ENCODE measurements around the gene TPSD1. TPM values are rescaled to one million over a fixed set of nuclear protein-coding genes. Genes with fewer than 3 reads are reported as not detected.
"Not testable (repeated sequence)": the region's sequence is repeated elsewhere in the genome, so short reads cannot be mapped to it uniquely, and the experiment has no call there.

The TPSD1 gene
- total RNA-seq = not detected in 2 replicates
- not detected for polyA plus RNA-seq (2012)

- DNase-seq (ENCODE audit: low read depth) = not testable (repeated sequence)
Measured at GRCh38 chr16:1255276-1256122, at the start of gene TPSD1. Gene TPSD1, plus strand, starts transcription at chr16:1256069. Its CDS starts 212 bp downstream, at chr16:1256281.

- no peak for DNase-seq (ENCODE audit: low read depth)
Measured at GRCh38 chr16:1206326-1206725, 49.5 kb upstream of the TPSD1 start.

DNA sequence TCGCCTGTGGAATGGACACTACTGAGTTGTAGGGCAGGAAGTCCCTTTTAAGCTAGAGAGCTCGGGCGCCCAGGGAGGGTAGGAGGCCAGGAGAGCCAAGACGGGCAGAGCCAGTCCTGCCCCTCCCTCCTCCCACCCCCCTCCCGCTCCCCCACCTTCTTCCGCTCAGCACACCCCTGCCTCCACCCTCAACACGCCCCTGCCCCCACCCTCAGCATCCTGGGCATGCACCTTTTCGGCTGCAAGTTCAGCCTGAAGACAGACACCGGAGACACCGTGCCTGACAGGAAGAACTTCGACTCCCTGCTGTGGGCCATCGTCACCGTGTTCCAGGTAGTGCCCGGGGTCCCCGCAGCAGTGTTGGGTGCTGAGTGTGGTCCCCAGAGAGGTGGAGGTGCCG, 49.1 kb upstream of the TPSD1 start:
- DNase-seq (ENCODE audit: low read depth) = no peak

DNA sequence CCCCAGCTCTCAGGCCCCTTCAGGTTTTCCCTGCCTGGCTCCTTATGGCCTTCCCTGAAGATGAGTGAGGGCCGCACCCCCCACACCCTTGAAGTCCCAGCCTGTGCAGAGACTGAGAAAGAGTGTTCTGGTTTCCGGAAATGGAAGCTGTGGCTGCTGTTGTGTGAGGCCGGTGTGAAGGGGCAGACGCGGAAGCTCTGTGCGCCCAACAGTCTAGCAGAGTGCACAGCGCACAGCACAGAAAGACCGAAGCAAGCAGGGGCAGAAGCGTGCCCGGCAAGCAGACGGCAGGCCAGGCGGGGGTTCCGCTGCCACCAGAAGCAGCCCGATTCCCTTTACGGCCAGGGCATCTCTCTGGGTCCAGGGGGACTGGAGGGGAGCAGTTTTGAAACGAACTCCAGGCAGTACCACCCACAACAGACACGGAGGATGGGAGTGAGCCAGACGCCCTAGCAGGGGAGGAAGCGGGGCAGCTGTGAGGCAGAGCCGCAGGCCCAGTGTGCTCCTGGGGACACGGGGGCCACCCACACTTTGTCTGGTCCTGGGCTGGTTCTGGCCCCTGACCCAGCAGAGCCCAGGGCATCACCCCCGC, 47.5 kb upstream of the TPSD1 start:
- no peak for DNase-seq (ENCODE audit: low read depth)

DNA sequence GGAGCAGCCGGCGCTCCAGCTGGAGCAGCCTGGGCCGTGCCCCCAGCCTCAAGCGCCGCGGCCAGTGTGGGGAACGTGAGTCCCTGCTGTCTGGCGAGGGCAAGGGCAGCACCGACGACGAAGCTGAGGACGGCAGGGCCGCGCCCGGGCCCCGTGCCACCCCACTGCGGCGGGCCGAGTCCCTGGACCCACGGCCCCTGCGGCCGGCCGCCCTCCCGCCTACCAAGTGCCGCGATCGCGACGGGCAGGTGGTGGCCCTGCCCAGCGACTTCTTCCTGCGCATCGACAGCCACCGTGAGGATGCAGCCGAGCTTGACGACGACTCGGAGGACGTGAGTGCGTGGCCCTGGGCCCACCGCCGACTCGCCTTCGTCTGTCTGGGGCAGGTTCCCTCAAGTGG, 46.8 kb upstream of the TPSD1 start:
- DNase-seq (ENCODE audit: low read depth) = no peak

- no peak for DNase-seq (ENCODE audit: low read depth)
Measured at GRCh38 chr16:1210461-1210860, 45.4 kb upstream of the TPSD1 start.

GRCh38 chr16:1211451-1212268, 44.2 kb upstream of the TPSD1 start:
- DNase-seq (ENCODE audit: low read depth) = no peak

DNA sequence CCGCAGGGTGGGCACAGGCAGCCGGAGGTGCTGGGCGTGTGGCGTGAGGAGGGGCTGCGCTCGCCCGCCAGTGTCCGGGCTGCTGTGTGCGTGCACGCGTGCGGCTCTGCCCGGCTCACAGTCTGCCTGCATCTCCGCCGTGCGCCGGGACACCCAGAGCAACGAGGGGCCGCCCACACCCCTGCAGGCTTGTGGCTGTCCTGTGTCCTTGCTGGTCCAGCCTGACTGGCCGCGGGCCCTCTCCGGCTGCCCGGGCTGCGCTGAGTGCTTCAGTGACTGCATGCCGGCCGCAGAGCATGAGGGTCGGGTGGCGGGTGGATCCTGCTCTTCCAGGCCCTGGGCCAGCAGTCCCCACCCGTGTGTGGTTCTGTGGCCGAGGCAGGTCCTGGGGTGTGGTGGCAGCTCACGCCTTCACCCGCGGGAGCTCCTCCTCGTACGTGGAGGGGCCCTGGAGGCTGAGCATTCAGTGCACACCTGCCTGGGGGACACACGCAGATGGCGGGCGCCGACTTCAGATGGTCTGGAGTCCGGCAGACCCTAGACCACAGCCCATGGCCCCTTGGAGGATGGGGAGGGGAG, 43.2 kb upstream of the TPSD1 start:
- DNase-seq (ENCODE audit: low read depth) = no peak

DNA sequence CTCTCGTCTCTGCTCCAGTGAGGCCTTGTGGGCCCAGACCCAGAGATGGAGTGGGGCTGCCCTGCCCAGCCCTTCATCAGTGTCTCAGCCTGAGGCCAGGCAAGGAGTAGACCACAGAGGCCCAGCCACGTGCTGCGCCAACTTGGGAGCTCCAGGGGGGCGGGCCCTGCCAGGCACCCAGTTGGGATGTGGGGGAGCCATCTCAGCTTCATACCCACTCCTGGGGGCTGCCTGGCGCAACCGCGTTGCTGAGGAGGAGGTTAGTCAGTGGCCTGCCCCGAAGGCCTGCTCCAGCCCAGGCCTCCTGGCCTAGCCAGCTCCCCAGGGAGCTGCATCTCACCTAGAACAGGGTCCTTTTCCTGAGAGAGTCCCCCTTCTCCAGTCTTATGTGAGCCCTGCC, 42.6 kb upstream of the TPSD1 start:
- DNase-seq (ENCODE audit: low read depth) = no peak

DNA sequence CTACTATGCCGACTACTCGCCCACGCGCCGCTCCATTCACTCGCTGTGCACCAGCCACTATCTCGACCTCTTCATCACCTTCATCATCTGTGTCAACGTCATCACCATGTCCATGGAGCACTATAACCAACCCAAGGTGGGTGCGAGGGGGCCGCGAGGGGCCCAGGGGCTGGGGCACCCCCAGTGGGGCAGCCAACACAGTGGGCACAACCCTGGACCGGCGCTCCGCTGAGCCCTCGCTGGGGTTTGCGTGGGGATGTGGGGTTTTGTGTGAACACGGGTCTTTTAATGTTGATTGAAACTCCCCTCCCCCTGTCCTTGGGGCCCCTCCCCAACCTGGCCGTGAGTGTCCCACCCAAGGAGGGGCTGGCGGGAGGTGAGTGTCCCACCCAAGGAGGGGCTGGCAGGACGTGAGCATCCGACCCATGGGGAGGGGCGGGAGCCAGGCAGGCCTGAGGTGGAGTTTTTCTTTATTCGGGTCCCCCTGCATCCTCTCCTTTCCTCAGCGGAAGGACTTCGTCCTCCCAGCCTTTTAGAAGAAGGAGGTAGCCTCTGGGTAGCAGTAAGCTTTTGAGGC, 42.0 kb upstream of the TPSD1 start:
- no peak for DNase-seq (ENCODE audit: low read depth)

GRCh38 chr16:1214719-1215118, 41.1 kb upstream of the TPSD1 start:
- no peak for DNase-seq (ENCODE audit: low read depth)

DNA sequence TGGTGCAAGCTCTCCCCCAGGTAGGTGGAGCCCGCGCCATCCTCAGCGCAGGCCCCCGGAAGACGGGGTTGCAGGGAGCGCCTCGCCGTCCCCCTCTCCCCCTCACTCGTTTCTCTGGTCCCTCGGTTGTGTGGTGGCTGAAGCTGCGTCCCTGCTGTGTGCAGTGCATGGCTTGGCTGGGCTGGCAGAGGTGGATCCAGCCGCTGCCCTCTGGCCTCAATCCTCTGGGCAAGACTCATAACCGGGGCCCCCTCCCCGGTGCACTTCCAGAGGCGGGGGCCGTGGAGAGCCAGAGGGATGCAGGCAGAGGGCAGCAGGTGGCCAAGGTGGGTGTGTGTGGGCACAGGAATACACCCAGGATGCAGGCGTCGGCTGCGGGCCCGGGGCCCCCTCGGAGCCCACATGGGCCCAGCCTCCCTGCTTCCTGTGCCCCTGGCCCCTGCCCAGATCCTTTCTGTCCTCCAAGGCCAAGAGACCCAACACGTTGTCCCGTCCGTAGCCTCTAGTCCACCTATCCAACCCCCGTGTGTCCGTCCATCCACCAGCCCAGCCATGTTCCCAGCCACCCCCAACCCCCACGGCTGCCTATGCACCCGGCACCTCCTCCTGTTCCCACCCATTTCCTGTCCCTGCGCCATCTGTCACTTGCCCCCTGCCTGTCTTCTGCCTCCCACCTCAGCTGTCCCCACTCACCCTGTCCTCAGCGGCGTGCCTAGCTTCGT, 40.1 kb upstream of the TPSD1 start:
- DNase-seq (ENCODE audit: low read depth) = no peak

DNA sequence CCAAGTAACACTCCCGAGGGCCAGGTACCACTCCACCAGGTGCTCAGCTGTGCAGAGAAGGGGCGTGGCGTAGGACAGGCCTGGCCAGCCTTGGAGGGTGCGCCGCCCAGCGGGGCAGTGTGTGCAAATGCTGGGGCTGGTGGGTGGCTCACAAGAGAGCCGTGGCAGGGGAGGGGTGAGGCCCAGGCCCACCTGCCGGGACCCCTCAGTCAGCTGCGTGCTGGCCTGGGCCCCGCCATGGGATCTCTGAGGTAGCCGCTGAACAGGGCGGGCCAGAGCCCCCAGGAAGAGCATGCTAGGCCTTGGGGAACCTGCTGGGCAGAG, 39.6 kb upstream of the TPSD1 start:
- no peak for DNase-seq (ENCODE audit: low read depth)

- DNase-seq (ENCODE audit: low read depth) = no peak
Measured at GRCh38 chr16:1216681-1217400, 39.0 kb upstream of the TPSD1 start.

GRCh38 chr16:1217526-1217925, 38.3 kb upstream of the TPSD1 start:
- DNase-seq (ENCODE audit: low read depth) = no peak

DNA sequence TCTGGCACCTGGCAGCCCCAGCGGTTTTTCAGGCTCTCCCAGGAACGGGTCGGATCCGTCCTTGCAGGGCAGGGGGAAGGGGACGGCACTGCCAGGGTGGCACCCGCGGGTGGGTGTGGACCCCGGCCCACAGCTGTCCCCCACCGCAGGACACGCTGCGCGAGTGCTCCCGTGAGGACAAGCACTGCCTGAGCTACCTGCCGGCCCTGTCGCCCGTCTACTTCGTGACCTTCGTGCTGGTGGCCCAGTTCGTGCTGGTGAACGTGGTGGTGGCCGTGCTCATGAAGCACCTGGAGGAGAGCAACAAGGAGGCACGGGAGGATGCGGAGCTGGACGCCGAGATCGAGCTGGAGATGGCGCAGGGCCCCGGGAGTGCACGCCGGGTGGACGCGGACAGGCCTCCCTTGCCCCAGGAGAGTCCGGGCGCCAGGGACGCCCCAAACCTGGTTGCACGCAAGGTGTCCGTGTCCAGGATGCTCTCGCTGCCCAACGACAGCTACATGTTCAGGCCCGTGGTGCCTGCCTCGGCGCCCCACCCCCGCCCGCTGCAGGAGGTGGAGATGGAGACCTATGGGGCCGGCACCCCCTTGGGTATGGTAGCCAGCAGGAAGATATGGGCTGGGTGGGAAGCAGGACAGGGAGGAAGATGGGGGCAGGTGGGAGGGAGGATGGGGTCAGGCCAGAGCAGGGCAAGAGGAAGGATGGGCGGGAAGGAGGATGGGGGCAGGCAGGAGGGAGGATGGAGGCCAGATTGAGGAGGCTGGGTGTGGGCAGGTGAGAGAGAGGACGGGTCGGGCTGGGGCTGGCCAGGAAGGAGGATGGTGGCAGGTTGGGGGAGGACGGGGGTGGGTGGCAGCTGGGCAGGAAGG, 37.6 kb upstream of the TPSD1 start:
- no peak for DNase-seq (ENCODE audit: low read depth)

- no peak for DNase-seq (ENCODE audit: low read depth)
Measured at GRCh38 chr16:1218930-1219611, 36.8 kb upstream of the TPSD1 start.

- no peak for DNase-seq (ENCODE audit: low read depth)
Measured at GRCh38 chr16:1220098-1220728, 35.7 kb upstream of the TPSD1 start.
